Measurements from ENCODE around the gene AKAP12.

AKAP12 gene

DNA sequence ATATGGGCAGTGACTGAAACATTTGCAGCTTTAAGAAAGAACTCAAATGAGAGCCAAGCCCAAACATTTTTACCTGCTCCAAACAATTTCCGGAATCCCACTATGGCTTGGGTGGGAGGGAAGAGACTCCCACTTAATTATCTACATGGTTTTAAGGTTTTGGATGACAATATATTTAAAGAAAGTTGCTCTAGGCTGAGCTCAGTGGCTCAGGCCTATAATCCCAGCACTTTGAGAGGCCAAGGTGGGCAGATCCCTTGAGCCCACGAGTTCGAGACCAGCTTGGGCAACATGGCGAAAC is 9.5 kb upstream of the AKAP12 start:
- Histone ChIP-seq H3K9me3 (ENCODE audit: control insufficient read depth, low read length) (no peaks in the 10 kb centered on the region), H3K9ac (no peak overlapping the region), H3K4me1 (no peaks in the 10 kb centered on the region), H3K27ac (no peak overlapping the region), H3K4me3 (ENCODE audit: low read depth, low read length) (no peak overlapping the region), H3K36me3 (ENCODE audit: control insufficient read depth, insufficient read depth, low read length) (no peaks in the 10 kb centered on the region), H3K79me2 (no peaks in the 10 kb centered on the region), H3K4me2 (ENCODE audit: low read length) (no peak overlapping the region), H2AFZ (no peak overlapping the region), H3K27me3 (ENCODE audit: control insufficient read depth, insufficient read depth, low read length) (no peaks in the 10 kb centered on the region)
- TF ChIP-seq, protein P1, sequence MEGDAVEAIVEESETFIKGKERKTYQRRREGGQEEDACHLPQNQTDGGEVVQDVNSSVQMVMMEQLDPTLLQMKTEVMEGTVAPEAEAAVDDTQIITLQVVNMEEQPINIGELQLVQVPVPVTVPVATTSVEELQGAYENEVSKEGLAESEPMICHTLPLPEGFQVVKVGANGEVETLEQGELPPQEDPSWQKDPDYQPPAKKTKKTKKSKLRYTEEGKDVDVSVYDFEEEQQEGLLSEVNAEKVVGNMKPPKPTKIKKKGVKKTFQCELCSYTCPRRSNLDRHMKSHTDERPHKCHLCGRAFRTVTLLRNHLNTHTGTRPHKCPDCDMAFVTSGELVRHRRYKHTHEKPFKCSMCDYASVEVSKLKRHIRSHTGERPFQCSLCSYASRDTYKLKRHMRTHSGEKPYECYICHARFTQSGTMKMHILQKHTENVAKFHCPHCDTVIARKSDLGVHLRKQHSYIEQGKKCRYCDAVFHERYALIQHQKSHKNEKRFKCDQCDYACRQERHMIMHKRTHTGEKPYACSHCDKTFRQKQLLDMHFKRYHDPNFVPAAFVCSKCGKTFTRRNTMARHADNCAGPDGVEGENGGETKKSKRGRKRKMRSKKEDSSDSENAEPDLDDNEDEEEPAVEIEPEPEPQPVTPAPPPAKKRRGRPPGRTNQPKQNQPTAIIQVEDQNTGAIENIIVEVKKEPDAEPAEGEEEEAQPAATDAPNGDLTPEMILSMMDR (IDR thresholded peaks at IDR 0.05) = no peak

DNA sequence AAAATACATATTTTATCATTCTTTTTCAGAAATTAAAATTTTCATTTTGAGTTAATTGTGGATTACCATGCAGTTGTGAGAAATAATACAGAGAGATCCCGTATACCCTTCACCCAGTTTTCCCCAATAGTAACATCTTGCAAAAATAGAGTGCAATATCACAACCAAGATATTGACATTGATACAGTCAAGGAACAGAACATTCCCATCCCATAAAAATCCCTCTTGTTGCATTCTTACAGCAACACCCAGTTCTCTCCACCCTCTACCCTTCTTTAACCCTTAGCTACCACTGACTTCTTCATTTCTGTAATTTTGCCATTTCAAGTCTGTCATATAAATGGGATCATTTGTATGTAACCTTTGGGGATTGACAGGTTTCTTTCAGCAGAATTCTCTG is 6.9 kb upstream of the AKAP12 start:
- H3K36me3 ChIP-seq (ENCODE audit: control insufficient read depth, insufficient read depth, low read length) = no peaks in the 10 kb centered on the region
- H3K27me3 ChIP-seq (ENCODE audit: control insufficient read depth, insufficient read depth, low read length) = no peaks in the 10 kb centered on the region
- H3K4me3 ChIP-seq (ENCODE audit: low read depth, low read length) = no peak overlapping the region
- no peak overlapping the region for H2AFZ ChIP-seq
- H3K9me3 ChIP-seq (ENCODE audit: control insufficient read depth, low read length) = no peaks in the 10 kb centered on the region
- no peak overlapping the region for H3K27ac ChIP-seq
- TF ChIP-seq, protein P1 (IDR thresholded peaks at IDR 0.05) = no peak
- H3K4me2 ChIP-seq (ENCODE audit: low read length) = no peak overlapping the region
- H3K9ac ChIP-seq = no peak overlapping the region
- H3K4me1 ChIP-seq = no peaks in the 10 kb centered on the region
- H3K79me2 ChIP-seq = no peaks in the 10 kb centered on the region

DNA sequence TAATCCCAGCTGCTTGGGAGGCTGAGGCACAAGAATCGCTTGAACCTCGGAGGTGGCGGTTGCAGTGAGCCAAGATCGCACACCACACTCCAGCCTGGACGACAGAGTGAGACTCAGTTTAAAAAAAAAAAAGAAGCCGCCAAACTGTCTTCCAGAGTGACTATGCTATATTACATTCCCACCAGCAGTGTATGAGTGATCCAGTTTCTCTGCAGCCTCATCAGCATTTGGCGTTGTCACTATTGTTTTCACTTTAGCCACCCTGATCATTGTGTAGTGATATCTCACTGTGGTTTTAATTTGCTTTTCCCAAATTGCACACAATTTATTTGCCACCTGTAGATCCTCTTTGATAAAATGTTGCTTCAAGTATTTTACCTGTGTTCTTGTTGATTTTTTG is 6.0 kb upstream of the AKAP12 start:
- TF ChIP-seq, protein P1 (IDR thresholded peaks at IDR 0.05) = no peak
- Histone ChIP-seq H3K9me3 (ENCODE audit: control insufficient read depth, low read length) (no peaks in the 10 kb centered on the region), H3K36me3 (ENCODE audit: control insufficient read depth, insufficient read depth, low read length) (no peaks in the 10 kb centered on the region)

DNA sequence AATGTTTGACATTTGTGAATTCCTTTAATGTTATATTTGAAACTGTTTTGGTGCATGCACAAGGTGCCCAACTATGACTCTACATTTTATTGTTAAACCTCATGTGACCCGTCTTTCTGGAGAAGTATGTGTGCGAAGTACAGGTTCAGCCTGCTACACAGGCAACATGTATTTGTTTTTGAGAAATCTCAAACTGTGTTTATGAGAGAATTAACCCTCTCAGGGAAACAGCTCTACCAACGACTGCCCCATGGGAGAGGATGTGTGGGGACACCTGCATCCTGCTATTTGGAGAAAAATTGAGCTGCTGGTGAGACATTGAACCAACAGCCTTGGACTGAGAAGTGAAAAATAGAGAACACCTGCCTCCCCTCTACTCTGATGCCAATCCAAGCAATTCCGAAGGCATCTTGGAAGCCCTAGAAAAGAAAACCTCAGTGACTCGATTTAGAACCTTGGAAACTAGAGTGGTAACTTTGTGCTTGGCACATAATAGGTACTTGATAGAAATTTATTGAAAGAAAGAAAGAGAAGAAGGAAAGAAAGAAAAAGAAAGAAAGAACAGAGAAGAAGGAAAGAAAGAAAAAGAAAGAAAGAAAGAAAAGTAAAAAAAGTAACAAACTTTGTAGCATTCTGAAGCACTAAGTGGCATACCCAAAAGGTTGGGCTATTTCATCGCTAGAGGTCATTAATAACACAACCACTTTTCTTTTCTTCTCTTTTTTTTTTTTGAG is 2.9 kb upstream of the AKAP12 start:
- Histone ChIP-seq H3K27me3 (ENCODE audit: control insufficient read depth, insufficient read depth, low read length) (no peaks in the 10 kb centered on the region), H3K4me2 (ENCODE audit: low read length) (no peak overlapping the region)

More for the DNA sequence above, 6.0 kb upstream of the AKAP12 start:
- Histone ChIP-seq H3K27me3 (ENCODE audit: control insufficient read depth, insufficient read depth, low read length) (no peaks in the 10 kb centered on the region), H3K4me3 (ENCODE audit: low read depth, low read length) (no peak overlapping the region), H3K79me2 (no peaks in the 10 kb centered on the region), H3K9ac (no peak overlapping the region), H3K4me2 (ENCODE audit: low read length) (no peak overlapping the region), H2AFZ (no peak overlapping the region), H3K27ac (no peak overlapping the region), H3K4me1 (no peaks in the 10 kb centered on the region)

More for the DNA sequence above, 2.9 kb upstream of the AKAP12 start:
- Histone ChIP-seq H2AFZ (no peak overlapping the region), H3K4me3 (ENCODE audit: low read depth, low read length) (no peak overlapping the region), H3K9me3 (ENCODE audit: control insufficient read depth, low read length) (no peaks in the 10 kb centered on the region), H3K79me2 (no peaks in the 10 kb centered on the region), H3K27ac (no peak overlapping the region), H3K4me1 (no peaks in the 10 kb centered on the region), H3K36me3 (ENCODE audit: control insufficient read depth, insufficient read depth, low read length) (no peaks in the 10 kb centered on the region), H3K9ac (no peak overlapping the region)
- TF ChIP-seq, protein P1 (IDR thresholded peaks at IDR 0.05) = no peak

Data from parathyroid adenoma (tissue), 2 donors.